GM12864 (cell line): ENCODE results near the gene CD4.

Source experiments
- DNase-seq: peaks from one replicate; pipeline ENCODE4 v3.0.0-alpha.2; 2011; ENCODE audit warnings: low read depth
- H3K4me3 ChIP-seq: 2 replicates; pipeline ENCODE4 v1.5.1; 2011; ENCODE audit warnings: mild to moderate bottlenecking, low read depth, low read length, control low read depth
- TF ChIP-seq, protein P1 (sequence below): IDR thresholded peaks from 2 replicates; pipeline ENCODE4 v1.5.1; 2011; ENCODE audit warnings: low read depth, mild to moderate bottlenecking, moderate library complexity, low read length, control low read depth, inconsistent platforms; ENCODE audit errors: missing control alignments

CD4 gene

DNA sequence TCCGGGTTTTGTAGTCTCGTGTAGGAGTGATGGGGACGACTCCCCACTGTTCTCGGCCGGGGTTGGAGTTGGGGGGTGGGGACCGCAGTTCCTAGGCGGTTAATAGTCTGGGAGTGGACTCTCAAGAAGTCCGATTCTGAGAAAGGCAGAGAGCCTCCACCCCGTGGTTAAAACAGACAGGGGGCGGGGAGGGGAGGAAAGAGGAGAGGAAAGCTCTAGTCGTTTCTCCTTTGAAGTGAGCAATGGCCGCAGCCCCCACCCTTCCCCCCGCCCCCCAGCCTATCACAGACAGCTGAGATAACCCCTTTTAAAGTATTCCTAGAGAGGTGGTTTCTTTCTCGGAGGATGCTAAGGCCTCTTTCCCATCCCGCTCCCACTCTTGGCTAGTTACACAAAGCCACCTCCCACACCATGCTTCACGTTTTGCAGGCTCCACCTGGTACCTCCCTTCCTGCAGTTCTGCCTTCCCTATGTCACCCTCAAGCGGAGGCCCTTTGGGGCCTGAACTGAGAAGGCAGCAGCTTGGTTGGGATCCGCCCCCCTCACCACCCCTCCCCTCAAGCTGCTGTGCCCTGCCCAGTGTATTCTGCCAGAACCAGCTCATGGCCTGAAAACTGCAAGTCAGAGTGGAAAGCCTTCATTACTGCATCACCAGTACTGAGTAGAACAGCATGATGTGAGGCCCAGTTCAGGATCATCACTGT is 63.5 kb downstream of the CD4 start:
- peak overlapping the region; percentile 63 for H3K4me3 ChIP-seq
- TF ChIP-seq, protein P1, sequence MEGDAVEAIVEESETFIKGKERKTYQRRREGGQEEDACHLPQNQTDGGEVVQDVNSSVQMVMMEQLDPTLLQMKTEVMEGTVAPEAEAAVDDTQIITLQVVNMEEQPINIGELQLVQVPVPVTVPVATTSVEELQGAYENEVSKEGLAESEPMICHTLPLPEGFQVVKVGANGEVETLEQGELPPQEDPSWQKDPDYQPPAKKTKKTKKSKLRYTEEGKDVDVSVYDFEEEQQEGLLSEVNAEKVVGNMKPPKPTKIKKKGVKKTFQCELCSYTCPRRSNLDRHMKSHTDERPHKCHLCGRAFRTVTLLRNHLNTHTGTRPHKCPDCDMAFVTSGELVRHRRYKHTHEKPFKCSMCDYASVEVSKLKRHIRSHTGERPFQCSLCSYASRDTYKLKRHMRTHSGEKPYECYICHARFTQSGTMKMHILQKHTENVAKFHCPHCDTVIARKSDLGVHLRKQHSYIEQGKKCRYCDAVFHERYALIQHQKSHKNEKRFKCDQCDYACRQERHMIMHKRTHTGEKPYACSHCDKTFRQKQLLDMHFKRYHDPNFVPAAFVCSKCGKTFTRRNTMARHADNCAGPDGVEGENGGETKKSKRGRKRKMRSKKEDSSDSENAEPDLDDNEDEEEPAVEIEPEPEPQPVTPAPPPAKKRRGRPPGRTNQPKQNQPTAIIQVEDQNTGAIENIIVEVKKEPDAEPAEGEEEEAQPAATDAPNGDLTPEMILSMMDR = no peak
- DNase-seq = no peak

DNA sequence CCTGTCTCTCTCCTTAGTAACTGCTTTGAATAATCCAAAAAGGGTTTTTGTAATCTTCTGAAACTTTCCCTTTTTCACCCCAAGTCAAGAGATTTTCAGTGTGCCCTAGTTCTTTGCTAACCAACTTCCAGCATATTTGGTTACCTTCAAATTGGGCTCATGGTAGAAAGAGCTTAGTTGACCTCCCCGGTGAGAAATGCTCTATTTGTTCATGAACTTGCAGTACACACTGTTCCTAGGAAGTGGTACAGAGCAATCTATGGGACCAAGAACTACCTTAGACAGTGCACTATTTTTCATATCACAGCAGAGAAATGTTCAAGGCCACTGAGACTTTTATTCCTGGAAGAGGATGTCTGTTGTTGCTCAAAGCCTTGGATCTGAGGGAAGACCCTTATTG is 64.3 kb downstream of the CD4 start:
- peak overlapping the region; percentile 63; the same call in 1 of the 2 replicates for H3K4me3 ChIP-seq
- DNase-seq = no peak
- TF ChIP-seq, protein P1 = no peak

DNA sequence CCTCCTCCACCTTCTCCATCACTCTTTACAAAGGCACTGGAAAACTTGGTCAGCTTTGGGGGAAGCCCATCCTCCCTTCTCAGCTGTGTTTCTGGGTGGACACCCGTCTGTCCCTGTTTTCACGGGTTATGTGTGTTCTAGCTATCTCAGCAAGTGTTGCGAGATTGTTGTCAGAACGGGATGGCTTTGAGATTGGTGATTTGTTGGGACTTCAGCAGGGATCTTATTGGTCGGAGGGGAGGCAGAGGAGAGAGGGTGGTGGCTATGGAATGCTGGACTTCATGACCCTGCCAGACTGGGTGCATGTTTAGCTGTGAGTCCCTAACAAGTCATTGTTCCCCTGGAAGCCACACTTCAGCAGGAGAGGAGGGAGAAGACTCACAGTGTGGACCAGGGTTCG is 64.7 kb downstream of the CD4 start:
- TF ChIP-seq, protein P1 = no peak
- no peak overlapping the region for H3K4me3 ChIP-seq
- no peak for DNase-seq

DNA sequence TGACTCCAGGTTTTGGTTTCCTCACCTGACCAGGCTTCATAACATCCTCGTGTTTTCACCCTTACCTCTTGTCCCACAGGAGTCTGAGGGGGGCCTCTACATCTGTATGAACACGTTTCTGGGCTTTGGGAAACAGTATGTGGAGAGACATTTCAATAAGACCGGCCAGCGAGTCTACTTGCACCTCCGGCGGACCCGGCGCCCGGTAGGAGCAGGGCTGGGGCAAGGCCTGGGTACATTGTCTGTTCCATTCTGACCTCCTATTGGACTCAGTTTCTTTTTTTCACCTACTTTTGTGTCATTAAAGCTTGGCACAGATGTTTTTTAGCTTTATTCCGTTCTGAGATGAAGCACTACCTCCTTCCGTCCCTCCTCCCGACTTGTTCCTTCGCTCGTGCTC is 66.0 kb downstream of the CD4 start:
- DNase-seq = no peak
- TF ChIP-seq, protein P1 = no peak
- H3K4me3 ChIP-seq = no peak overlapping the region

DNA sequence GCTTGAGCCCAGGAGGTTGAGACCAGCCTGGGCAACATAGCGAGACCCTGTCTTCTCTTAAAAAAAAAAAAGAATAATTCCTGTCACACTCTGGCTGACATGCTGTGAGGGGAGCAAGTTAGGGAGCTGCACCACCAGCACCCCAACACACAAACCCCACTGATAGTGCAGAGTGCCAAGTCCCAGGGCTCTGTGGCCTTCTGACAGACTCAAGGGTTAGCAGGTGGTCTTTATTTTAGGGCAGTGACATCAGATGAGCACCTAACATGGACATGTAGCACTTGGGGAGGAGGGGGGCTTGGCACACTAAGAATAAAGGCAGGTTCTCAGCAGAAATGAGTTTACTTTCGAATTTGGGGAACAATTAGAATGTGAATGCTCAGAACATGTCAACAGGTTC is 69.5 kb downstream of the CD4 start:
- TF ChIP-seq, protein P1 = no peak
- DNase-seq = no peak
- H3K4me3 ChIP-seq = no peak overlapping the region

DNA sequence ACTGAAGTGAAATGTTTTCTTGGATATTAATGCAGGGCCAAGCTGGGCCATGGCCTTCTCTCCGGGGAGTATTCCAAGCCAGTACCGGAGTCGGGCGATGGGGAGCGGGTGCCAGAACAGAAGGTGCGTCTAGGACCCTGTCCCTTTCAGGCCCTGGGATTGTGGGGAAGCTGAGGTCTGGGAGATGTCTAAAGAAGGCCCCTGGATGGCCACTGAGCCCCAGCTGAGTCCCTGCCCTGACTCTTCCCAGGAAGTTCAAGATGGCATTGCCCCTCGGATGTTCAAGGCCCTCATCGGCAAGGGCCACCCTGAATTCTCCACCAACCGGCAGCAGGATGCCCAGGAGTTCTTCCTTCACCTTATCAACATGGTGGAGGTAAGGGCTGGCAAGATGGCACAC is 70.8 kb downstream of the CD4 start:
- no peak for DNase-seq
- H3K4me3 ChIP-seq = no peak overlapping the region
- TF ChIP-seq, protein P1 = no peak

DNA sequence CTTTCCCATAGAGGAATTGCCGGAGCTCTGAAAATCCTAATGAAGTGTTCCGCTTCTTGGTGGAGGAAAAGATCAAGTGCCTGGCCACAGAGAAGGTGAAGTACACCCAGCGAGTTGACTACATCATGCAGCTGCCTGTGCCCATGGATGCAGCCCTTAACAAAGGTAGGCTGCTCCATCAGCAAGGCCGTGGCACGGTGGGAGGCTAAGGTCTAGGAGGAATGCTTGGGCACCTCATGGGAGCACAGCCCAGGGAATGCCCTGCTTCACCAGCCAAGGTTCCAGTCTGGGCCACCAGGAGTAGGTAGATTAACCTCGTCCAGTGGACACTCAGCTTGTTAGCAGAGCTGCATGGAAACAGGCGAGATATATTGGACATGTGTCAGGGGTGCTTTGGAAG is 71.6 kb downstream of the CD4 start:
- TF ChIP-seq, protein P1 = no peak
- no peak overlapping the region for H3K4me3 ChIP-seq
- DNase-seq = no peak
